ENCODE measurements around the gene CDK3.
A peak's percentile ranks its signal among the peaks of the same experiment; 100 is the strongest.

CDK3 gene

DNA sequence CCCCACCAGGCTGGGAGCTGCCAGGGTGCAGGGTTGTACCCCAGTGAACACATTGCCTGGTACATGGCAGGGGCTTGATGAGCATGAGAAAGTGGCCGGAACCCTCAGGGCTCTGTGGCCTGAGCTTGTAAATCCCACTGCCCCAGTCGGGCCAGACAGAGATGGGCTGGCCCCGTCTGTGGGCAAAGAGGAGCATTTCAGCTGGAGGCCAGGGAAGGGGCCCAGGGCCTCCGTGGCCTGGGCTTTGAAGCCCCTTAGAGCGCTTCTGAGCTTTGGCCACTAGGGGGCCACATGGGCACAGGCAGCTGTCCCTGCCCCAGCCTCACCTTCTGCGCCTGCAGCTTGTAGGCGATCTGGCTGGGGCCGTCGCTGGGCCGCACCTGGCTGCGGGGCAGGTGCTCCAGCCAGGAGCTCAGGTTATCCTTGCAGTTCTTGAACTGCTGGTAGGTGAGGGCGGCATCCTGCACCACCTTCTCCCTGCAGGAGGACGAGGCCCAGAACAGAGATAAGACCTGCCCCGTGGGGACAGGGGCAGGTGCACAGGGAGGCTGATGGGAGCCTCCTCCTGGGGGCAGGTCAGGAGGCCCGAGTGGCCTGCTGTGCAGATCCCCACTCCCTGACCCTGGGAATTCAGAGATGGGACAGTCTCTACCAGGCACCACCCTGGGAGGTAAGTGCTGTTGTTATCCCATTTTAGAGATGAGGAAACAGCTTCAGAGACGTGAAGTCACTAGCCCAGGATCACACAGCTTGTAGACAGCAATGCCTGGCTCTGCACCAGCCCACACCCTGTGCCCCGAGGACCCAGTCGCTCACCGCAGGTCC is 13.7 kb downstream of the CDK3 start:
- DNase-seq (ENCODE audit: low read depth in 2 of 2): peak; percentile 54 to 59

DNA sequence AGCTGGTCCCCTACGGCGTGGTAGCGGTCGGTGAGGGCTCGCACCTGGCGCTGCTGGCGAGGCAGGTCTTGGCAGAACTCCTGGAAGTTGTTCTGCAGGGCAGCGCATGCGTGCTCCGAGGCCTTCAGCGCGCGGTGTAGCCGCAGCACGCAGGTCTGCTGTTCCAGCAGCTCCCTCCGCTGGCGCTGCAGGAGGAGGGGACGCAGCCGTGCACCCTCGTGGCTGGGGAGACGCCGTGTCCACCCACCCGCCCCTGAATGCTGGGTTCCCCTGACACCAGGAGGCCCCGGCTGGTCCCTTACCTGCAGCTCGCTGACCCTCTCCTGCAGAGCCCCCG is 14.2 kb downstream of the CDK3 start:
- DNase-seq (ENCODE audit: low read depth in 2 of 2): no peak

DNA sequence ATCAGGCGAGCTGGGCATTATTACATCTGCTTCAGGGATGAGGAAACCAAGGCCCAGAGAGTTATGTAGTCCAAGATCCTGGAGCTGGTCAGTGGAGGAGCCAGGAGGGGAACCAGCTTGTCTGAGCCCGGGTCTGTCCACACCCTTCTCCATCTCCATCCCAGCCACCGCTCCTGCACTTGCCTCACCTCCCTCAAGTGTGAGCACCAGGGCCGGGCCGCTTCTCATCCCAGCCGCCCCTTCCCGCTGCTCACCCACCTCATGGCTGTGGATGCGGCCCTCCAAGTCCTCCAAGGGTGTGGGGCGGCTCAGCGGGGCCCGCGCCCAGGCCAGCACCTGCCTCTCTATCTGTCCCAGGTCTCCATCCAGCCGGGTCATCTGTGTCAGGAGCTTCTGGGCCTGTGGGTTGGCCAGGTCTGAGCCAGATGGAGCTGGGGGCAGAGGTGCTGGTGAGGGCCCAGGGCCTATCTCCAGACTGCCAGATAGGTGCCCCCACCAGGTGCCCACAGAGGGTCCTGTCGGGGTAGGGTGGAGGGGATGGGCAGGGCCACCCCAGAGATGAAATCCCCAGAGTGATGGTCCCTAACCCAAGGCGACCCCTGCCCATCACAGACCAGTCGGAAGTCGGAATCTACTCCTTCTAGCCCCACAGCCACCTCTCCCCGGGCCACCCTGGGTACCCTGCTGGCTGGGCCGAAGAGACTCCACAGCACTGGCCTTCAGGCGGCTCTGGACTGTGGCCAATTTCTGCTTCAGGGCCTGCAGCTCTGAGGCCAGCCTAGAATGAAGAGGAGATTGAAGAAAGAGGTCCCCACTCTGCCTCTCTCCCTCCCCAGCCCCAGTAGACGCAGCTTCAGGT is 17.1 kb downstream of the CDK3 start:
- no peak for DNase-seq (ENCODE audit: low read depth in 2 of 2)

DNA sequence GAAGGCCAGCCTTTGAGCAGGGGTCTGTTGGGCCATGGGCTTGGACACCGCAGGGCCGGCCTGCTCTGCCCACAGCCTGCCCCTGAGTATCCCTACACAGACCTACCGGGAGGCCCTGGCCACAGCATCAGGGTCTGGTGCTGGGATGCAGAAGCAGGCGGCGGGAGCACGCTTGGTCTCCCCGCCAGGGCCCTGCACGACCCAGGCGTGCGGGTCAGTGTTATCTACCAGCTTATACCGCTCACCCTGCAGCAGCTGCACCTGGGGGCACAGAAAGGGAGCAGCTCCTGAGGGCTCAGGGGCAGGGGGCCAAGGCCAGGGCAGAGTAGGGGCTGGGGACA is 17.7 kb downstream of the CDK3 start:
- no peak for DNase-seq (ENCODE audit: low read depth in 2 of 2)

DNA sequence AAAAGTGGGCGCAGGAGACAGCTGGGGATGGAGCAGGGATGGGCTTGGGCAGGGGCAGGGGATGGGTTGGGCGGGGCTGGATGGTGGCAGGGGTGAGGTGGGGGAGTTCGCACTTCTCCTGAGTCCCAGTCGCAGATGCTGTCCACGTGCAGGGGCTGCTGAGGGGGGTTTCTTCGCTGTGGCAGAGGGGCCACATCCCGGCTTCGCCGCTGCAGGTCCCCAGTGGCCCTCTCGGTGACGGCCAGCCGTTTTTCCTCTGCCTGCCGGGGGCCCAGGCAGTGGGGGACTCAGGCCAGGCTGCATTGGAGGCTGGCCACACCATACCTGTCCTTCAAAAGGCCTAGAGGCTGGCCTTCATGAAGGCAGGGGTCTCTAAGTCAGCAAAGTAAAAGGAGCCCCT is 18.1 kb downstream of the CDK3 start:
- no peak for DNase-seq (ENCODE audit: low read depth in 2 of 2)

DNA sequence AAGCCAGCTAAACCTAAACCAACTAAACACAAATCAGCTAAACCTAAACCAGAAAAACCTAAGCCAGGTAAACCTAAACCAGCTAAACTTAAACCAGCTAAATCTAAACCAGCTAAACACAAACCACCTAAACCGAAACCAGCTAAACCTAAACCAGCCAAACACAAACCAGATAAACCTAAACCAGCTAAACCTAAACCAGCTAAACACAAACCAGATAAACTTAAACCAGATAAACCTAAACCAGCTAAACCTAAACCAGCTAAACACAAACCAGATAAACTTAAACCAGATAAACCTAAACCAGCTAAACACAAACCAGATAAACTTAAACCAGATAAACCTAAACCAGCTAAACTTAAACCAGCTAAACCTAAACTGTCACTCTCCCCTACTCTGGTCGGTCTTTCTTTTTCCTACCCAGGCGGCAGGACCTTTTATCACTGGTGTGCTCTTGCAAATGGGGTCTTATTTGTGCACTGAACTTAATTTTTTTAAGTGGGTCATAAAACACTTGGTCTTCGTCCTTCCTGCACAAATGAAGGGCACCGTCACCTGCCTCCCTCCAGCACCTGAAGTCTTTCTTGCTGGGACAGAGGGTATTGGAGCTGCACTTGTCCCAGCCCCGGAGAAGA is 19.3 kb downstream of the CDK3 start:
- DNase-seq (ENCODE audit: low read depth in 2 of 2): no peak

DNA sequence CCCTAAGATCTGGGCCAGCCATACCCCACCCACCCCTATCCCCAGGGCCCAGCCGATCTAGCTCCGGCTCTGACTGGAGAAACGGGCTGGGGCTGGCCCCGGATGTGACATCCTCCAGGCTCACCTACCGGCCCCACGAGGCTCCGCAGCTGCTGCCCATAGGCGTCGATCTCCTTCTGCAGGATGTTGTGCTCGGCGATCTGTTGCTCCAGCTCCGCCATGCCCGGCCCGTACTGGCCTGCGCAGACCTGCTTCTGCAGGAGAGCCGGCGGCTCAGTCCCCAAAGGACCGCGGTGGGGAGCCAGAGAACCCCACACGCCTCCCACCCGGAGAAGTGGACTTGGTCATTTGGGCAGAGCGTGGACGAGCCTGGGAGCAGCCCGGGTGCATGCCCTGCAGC is 21.6 kb downstream of the CDK3 start:
- DNase-seq (ENCODE audit: low read depth in 2 of 2): no peak

DNA sequence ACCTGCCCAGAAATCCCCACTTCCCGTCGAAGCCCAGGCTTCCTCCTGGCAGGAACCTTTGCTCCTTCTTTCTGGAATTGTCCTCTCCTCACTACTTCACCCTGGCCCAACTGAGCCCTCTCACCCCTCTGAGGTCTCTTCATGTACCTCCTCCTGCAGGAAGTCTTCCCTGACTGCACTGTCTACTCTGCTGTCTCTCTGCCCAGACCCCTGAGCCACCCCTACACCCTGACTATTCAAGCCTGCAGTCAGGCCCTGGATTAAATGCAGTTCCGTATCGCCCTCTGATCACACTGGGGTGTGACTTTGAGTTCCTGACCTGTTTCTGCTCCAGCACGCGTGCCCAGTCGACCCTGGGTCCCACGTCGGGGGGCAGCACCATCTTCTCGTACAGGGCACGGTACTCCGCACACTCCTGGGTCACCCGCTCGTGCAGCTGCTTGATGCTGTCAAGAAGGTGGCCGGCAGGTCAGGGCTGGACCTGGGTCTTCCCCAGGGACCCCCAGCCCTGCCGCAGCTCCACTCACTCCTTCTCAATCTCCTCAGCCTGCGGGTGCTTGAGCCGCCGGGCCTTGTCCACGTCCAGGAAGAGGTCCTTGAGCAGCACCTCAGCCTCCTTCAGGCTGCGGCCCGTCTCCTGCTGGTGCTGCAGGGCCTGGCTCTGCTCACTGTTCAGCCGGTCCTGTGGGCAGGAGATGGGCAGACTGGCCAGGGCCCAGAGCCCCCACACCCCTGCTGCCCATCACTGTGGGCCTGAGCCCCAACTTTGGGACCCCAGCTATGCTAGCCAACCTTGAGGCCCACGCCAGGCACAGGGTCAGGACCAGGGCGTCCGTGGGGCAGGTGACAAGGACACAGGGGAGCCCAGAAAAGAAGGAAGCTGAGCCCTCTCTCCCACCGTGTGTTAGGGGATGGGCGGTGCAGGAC is 22.6 kb downstream of the CDK3 start:
- DNase-seq (ENCODE audit: low read depth in 2 of 2): no peak

DNA sequence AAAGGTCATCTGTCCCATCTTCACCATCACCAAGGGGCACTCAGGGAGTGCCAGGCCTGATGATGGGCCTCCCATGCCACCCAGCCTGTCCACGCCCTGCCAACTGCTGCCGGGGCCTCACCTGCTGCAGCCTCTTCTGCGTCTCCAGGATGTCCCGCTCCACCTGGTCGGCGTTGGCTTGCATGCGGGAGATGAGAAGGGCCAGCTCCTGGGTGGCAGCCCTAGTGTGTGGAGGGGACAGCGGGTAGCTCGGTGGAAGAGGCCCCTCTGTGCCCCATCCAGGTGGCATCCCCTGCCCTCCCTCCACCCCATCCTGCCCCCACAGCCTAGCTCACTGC is 23.2 kb downstream of the CDK3 start:
- DNase-seq (ENCODE audit: low read depth in 2 of 2): no peak

DNA sequence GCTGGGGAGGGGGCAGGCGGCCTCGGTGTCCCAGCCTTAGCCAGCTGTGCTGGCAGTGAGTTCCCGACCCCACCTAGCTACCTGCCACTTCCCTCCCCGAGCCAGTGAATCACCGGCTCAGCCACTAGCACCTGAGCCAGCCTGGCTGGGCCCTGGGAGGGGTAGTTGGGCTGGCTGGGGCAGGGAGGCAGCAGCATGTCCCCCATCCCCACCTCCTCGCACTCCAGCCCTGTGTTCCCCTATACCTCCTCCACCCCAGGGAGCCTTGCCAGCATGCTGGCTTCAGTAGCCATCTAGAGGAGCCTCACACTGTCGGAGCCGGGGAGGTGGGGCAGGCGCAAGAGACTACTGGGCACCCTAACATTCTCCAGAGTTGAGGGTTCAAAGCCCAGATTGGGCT is 23.7 kb downstream of the CDK3 start:
- no peak for DNase-seq (ENCODE audit: low read depth in 2 of 2)

DNA sequence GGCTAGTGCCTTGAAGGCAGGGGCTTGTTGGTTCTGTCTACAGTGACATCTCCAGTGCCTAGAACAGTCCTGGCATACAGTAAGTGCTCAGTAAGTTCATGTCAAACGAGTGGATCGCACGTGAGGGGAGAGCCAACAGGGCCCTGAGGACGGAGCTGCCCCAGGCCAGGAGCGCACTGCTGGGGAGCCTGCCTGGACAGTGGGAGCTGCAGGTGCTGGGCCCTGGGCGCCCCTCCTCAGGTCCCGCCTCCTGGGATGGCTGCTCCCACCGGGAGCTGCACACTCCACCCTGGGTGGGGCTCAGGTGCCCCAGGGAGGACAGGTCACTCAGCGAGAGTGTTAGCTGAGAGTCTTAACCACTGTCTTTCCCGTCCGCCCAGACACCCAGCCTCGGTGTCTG is 24.6 kb downstream of the CDK3 start:
- DNase-seq (ENCODE audit: low read depth in 2 of 2): no peak

DNA sequence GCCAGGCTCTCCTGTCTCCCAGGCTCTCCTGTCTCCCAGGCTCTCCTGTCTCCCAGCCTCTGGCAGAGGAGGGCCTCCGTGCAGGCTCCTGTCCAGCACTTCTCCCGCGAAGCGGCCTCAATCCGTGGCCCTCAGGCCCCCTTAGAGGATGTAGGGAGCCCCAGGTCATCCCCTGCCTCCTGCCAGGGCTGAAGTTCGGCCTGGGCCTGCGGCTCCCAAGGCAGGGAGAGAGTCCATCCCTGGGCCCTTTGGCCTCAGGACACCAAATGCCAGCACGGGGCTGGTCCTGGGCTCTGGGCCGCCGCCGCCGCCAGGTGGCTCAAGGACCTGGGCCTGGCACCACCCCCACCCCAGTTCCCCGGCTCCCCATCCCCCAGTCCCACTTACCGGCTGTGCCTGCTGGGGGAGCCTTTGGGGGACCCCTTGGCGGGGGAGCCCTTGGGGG is 26.1 kb downstream of the CDK3 start:
- no peak for DNase-seq (ENCODE audit: low read depth in 2 of 2)

DNA sequence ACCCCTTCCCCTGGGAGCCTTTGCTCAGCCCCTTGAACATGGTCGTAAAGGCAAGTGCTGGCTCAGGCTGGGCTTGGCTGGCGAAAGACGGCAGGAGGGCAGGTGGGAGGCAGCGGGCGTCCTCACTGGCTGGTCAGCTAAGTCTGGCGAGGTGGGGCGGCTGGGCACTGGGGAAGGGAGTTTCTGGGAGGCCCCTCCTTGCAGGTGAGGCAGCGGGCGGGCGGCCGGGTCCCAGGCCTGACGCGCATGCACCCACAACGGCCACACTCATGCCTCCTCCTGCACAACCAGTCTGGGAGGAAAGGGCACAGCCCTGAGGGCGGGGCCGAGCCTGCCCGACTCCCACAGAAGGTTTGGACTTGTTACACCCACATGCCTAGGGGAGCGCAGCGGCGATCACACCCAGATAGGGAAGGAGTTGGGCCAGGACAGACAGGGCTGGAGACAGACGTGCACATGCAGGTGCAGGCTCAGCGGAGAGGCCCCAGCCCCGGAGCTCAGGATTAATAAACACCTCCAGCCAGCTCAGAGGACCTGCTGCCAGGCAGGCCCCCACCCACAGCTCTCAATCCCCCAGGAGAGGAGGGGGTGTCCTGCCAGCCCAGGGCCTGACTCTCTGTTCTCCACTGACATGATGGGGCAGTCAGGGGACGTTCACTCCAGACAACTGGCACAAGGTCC is 26.6 kb downstream of the CDK3 start, which contains the start of gene EVPL:
EVPL (minus strand) TSS at position 148 of the 681 bp plus-strand sequence; CDS start at position 40, 108 bp downstream.
- DNase-seq (ENCODE audit: low read depth in 2 of 2): no peak

DNA sequence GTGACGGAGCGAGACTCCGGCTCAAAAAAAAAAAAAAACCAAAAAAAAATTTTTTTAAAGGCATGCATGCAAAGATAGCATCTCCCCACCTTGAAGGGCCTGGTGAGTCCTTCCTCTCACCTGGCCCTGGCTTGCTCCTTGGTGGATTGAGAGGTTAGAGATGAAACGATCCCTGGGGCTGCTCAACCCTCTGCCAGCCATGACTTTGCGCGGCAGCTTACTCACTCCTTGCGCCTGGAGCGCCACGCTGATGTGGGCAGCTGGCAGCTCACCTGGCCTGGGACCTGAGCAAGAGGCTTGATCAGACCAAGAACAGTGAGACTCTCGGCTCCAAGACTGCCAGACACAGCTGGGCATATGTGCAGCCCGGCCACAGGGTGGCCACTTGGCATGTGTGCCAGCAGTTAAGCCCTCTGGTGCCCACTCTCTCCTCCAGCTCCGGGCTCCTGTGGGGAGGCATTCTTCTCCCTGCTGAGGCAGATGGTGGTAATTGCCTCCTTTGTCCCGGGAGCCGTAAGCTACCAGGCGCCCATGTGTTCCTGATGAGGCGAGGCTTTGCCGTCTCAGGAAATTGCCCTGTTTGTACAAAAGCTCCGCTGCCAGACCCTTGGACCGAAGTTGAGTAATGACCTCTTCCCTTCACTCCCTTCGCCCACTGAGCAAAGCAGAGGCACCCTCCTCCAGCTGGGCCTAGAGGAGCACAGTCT is 31.6 kb downstream of the CDK3 start:
- no peak for DNase-seq (ENCODE audit: low read depth in 2 of 2)

DNA sequence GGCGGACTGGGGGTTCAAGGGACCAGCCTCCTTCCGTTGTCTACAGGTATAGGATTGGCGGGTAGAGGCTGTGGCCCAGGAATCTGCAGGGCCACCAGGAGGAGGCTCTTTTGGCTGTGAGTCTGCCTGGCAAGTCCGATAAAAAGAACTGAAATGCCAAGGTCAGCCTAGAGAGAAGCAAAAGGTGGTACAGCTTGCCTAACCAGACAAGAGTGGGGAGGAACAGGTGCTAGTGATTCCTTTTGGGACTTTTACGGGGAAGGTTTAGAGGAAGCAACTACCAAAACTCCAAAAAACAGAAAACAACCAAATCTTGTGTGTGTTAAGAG is 32.1 kb downstream of the CDK3 start:
- no peak for DNase-seq (ENCODE audit: low read depth in 2 of 2)

DNA sequence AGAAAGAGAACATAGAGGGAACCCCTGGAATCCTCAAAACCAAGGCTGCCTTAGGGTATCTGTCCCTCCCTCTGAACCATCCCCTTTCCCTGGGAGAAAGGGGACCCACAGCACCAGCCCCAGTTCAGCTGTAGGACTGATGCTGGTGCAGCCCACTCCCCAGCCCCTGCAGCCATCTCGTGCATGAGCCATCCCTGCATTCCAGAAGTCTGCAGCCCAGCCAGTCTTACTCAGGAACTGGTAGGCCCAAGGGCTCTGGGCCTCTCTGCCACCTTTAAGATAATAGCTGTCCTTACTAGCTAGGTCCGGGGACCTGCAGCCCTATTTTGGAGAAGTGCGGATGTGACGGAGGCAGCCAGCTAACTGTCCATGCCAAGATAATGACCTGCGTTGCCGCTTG is 32.5 kb downstream of the CDK3 start:
- no peak for DNase-seq (ENCODE audit: low read depth in 2 of 2)

DNA sequence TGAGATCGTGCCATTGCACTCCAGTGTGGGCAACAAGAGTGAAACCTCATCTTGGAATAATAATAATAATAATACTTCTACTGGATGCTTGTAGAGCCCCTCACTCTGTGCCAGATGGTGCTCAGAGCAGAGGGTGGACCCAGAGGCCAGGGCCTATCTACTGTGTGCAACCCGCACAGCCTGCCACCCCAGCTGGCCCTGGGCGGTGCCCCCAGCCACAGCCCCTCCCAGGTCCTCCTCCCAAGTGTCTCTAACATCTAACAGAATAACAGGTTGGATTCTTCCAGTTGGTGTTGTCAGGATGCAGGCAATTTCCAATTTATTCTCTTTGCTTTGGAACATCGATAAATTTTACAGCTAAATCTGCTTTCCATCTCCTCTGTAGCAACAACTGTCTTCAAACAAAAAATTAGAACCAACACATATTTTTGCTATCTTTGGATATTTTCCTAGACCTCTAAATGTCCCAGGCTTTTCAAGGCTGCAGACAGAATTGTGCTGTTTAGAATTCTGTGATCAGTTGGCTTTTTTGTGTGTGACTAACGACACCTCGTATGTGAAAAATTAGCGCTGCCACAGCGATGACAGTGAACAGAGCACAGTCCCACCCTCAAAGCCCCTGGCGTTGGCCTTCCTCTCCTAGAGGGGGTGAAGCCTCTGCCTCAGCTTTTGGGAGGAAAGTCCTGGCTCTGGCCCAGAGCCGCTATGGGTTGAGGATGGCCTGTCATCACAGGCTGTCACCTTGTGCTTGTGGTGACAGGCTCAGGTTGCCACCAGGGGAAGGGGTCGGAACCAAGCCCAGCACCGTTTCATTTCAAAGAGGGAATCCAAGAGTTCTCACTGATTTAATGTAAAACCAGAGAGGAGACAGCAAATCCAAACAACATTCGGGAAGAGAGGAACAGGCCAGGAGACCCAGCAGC is 34.0 kb downstream of the CDK3 start:
- no peak for DNase-seq (ENCODE audit: low read depth in 2 of 2)

DNA sequence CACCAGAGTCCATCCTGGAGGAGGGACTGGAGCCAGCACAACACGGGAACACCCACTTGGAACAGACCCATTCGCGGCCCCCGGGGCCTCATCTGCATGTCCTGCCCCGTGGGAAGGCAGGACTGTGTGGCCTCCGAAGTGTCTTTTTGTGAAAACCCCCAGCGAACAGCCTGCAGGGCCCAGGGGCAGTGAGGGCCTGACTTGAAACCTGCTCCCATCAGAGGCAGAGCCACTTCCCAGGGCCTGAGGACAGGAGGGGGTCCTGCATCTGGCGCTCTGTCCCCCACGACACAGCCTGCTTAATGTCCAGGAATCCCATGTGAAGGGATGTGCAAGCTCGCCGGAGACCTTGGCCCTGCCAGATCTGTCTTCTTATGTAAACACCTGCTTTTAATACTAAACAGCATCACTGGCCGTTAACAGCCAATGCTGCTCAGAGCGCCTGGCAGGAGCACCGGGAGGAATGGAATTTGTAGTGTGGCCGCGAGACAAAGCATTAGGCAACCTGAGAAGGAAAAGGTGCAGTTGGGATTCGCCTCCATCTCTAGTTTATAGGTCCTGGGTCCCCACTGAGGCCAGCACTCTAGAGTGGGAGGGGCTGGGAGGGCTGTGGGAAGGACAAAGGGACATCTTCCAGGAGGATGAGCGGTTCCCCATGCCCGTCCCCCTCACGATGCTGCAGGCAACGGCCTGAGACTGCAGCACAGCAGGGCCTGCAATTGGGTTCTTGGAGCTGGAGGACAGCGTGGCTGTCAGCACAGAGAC is 36.0 kb downstream of the CDK3 start:
- no peak for DNase-seq (ENCODE audit: low read depth in 2 of 2)

DNA sequence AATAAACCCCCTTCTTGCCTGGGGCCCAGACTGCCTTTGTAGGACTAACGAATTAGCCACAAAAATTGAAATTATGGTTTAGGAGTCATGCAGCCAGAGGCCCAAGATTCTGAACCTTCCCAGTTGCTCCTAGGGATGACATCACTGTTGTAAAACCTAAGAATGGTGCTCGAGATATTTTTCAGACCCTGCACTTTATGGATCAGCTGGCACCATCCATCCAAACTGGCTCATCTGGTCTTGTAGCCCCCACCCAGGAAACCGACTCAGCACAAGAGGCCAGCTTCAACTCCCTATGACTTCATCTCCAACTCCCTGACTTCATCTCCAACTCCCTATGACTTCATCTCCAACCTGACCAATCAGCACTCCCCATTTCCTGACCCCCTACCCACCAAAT is 37.4 kb downstream of the CDK3 start:
- no peak for DNase-seq (ENCODE audit: low read depth in 2 of 2)
